ENCODE results near the gene SDHA.
A peak's percentile ranks its signal among the peaks of the same experiment; 100 is the strongest.

SDHA gene

DNA sequence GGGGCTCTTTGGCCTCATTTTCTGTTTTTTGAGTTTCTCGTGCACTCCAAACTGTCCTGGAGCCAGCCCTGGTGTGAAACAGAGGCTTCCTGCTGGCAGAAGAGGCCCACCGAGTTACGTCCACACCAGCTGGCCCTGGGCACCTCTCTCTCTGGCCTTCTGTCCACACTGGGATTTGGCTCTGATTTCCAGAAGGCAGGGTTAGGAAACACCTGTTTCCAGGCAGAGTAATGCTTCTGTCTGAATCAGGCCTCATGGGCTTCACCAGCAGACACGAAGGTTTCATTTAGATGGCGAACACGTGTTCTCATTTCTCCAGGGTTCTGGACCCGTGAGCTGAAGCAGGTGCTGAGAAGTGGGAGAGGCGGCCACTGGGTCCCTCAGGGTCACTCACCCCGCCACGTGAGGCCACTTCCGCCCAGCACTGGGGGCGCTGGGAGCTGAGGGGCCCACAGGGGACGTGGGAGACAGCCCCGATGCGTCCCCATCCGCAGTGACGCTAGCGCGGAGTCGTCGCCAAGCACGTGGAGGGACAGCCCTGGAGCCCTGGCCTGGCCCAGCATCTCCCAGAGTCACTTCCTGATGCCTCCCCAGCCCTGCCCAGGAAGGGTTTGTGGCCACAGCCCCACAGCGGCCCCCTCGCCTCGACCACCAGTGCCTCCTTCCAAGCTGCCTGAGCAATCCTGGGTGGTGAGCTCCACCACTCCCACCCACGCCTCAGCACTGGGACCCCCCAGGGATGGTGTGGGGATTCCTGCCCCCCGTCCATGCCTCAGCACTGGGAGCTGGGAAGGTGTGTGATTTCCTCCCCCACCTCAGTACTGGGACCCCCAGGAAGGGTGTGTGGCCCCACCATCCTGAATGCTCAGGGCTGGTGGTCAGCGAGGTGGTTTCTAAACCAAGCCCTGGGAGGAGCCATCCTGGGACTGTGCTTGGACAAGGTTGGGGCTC is 31.8 kb upstream of the SDHA start:
- no peak overlapping the region for H3K27ac ChIP-seq
- no peak for TF ChIP-seq ZFX (IDR thresholded peaks at IDR 0.05; ENCODE audit: borderline replicate concordance)

- TF ChIP-seq ZFX (IDR thresholded peaks at IDR 0.05; ENCODE audit: borderline replicate concordance) = no peak
- TF ChIP-seq CTCF (IDR thresholded peaks at IDR 0.05) = no peak
- H3K27ac ChIP-seq = no peak overlapping the region
Measured at GRCh38 chr5:187042-187431, 31.1 kb upstream of the SDHA start.

GRCh38 chr5:187617-188451 is 30.3 kb upstream of the SDHA start:
- TF ChIP-seq CTCF (IDR thresholded peaks at IDR 0.05) (no peak), ZFX (IDR thresholded peaks at IDR 0.05; ENCODE audit: borderline replicate concordance) (no peak)
- H3K27ac ChIP-seq = no peak overlapping the region

DNA sequence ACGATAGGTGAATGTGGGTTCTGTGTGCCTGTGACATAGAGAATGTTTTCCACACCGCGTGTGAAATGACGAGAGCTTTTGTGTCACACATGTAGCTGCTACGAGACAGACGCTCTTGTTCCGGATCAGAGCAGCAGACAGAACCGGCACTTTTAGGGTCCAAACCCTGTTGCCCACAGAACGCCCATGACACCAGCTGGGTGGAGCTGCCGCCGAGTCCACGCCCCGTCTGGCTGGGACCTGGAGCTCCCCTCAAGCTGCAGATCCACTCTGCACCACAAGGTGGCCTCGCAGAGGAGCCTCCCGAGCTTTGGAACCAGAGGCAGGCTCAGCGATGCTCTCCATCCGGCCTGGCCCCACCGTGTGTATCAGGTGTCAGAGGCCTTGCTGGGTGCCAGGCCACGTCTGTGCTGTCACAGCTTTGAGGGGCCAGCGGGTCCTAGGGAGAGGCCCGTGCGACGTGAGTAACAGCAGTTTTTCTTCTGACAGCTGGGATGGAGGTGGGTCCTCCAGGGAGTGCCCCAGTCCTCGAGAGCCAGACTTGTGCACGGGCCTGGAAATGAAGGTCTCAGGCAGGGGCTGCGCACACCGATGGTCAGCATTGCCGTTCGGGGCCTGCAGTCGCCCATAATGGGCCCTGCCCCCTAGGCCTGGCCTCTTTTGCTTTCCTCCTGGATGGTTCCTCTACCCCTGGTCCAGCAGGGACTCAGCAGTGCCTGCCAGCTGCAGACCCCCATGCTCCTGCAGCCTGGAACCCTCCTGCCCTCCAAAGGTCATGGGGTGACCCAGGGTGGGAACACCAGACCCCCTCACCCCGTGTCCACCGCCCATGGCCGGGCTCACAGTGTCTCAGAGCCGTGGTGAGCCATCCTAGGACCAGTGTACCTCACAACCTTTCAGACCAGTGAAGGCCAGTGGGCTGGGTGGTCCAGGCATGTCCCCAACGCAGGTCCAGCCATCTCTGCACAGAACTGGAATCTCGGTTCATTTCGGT is 29.3 kb upstream of the SDHA start:
- TF ChIP-seq ZFX (IDR thresholded peaks at IDR 0.05; ENCODE audit: borderline replicate concordance) (no peak), CTCF (IDR thresholded peaks at IDR 0.05) (peak; percentile 92)
- no peak overlapping the region for H3K27ac ChIP-seq

- H3K27ac ChIP-seq = no peak overlapping the region
- TF ChIP-seq CTCF (IDR thresholded peaks at IDR 0.05) (no peak), ZFX (IDR thresholded peaks at IDR 0.05; ENCODE audit: borderline replicate concordance) (no peak)
Measured at GRCh38 chr5:189486-189885, 28.6 kb upstream of the SDHA start.

GRCh38 chr5:189976-190365 is 28.1 kb upstream of the SDHA start:
- TF ChIP-seq CTCF (IDR thresholded peaks at IDR 0.05) = no peak
- no peak for TF ChIP-seq ZFX (IDR thresholded peaks at IDR 0.05; ENCODE audit: borderline replicate concordance)
- no peak overlapping the region for H3K27ac ChIP-seq

Data from 22Rv1 (cell line).